H1 (cell line): ENCODE data around the gene DNAH1. TPM values are rescaled to one million over a fixed set of nuclear protein-coding genes. Genes with fewer than 3 reads are reported as not detected.
A peak's percentile ranks its signal among the peaks of the same experiment; 100 is the strongest.

Experiments used
- CTCF ChIA-PET: fragments of 300-600 bp; sonication (Branson Sonifier 250); formaldehyde crosslinking; loops from one replicate; lab custom pipeline; 2021; ENCODE audit not compliant: partially characterized antibody; lab: Charles Lee
- POLR2A ChIA-PET: fragments of 300-600 bp; sonication (Branson Sonifier 250); formaldehyde crosslinking; loops from one replicate; lab custom pipeline; 2021; ENCODE audit warnings: inconsistent platforms; ENCODE audit not compliant: partially characterized antibody; lab: Charles Lee
- DNase-seq, 2 experiments: peaks; one replicate each; pipeline versions ENCODE4 v3.0.0 to v3.0.0-alpha.2; 2010 to 2022; ENCODE audit warnings: low spot score in 2 of 2, low read depth in 1 of 2, mixed read lengths in 1 of 2
- FAIRE-seq: peaks from 2 replicates; lab custom pipeline; 2011; peaks lifted over from hg19 to GRCh38; lab: Jason Lieb, UNC
- H2AFZ ChIP-seq: 2 replicates; pipeline ENCODE4 v1.8.1; 2012; ENCODE audit warnings: low read length, inconsistent platforms
- H2AK5ac ChIP-seq: 2 replicates; pipeline ENCODE4 v1.6.1; 2013; ENCODE audit warnings: low read depth, low read length
- H2BK120ac ChIP-seq: replicated peaks from 2 replicates; pipeline ENCODE3; 2013; ENCODE audit warnings: low read depth, low read length, inconsistent platforms
- H2BK12ac ChIP-seq: 2 replicates; pipeline ENCODE4 v1.6.1; 2013; ENCODE audit warnings: low read depth, low read length
- H2BK15ac ChIP-seq: 2 replicates; pipeline ENCODE4 v1.6.1; 2013; ENCODE audit warnings: low read length
- H2BK20ac ChIP-seq: 2 replicates; pipeline ENCODE4 v1.6.1; 2013; ENCODE audit warnings: low read length
- H2BK5ac ChIP-seq: 2 replicates; pipeline ENCODE4 v1.6.1; 2013; ENCODE audit warnings: low read depth, low read length
- H3K14ac ChIP-seq: 2 replicates; pipeline ENCODE4 v1.6.1; 2013; ENCODE audit warnings: inconsistent platforms; ENCODE audit not compliant: insufficient read length
- H3K18ac ChIP-seq: 2 replicates; pipeline ENCODE4 v1.6.1; 2013; ENCODE audit warnings: low read length; ENCODE audit errors: extremely low read depth
- H3K23ac ChIP-seq: 2 replicates; pipeline ENCODE4 v1.6.1; 2013; ENCODE audit warnings: inconsistent platforms; ENCODE audit not compliant: insufficient read length
- H3K23me2 ChIP-seq: 2 replicates; pipeline ENCODE4 v1.6.1; 2013; ENCODE audit warnings: low read depth, low read length
- H3K27ac ChIP-seq: 2 replicates; pipeline ENCODE4 v1.6.1; 2011; ENCODE audit warnings: low read depth, low read length, inconsistent platforms
- H3K27me3 ChIP-seq, 4 experiments: replicated peaks in 1 of 4; 1 replicate in 1 of 4; 2 replicates in 3 of 4; pipeline versions ENCODE4 v1.6.1 to v1.8.1; 2011 to 2013; ENCODE audit warnings: low read length in 3 of 4, mild to moderate bottlenecking in 3 of 4, inconsistent platforms in 2 of 4, mixed read lengths in 2 of 4, moderate library complexity in 1 of 4; ENCODE audit not compliant: control insufficient read depth in 3 of 4, insufficient read depth in 3 of 4; ENCODE audit errors: extremely low read depth in 1 of 4
- H3K36me3 ChIP-seq, 4 experiments: 2 replicates each; pipeline versions ENCODE4 v1.6.1 to v1.8.1; 2011 to 2013; ENCODE audit warnings: mild to moderate bottlenecking in 4 of 4, low read length in 3 of 4, moderate library complexity in 2 of 4, control low read depth in 1 of 4, inconsistent platforms in 1 of 4; ENCODE audit not compliant: insufficient read depth in 4 of 4, control insufficient read depth in 2 of 4
- H3K4ac ChIP-seq: replicated peaks from 2 replicates; pipeline ENCODE3; 2013; ENCODE audit warnings: low read length, low read depth, mixed read lengths, inconsistent platforms; ENCODE audit not compliant: insufficient read length
- H3K4me1 ChIP-seq, 4 experiments: replicated peaks in 1 of 4; 1 replicate in 1 of 4; 2 replicates in 3 of 4; pipeline versions ENCODE4 v1.6.1 to v1.8.1; 2011 to 2013; ENCODE audit warnings: low read length in 3 of 4, inconsistent platforms in 2 of 4, mixed read lengths in 1 of 4; ENCODE audit not compliant: insufficient read depth in 4 of 4, control insufficient read depth in 3 of 4
- H3K4me2 ChIP-seq, 2 experiments: 2 replicates each; pipeline versions ENCODE4 v1.6.1 to v1.8.1; 2011 to 2013; ENCODE audit warnings: low read depth in 2 of 2, low read length in 2 of 2, control low read depth in 1 of 2, inconsistent platforms in 1 of 2, mild to moderate bottlenecking in 1 of 2; ENCODE audit not compliant: insufficient read depth in 1 of 2
- H3K4me3 ChIP-seq, 4 experiments: fragments of 200-600, 300-600 bp in 1 of 4; sonication (generic), shearing (Covaris generic), sonication (Bioruptor Twin) in 1 of 4; 2 replicates each; pipeline versions ENCODE4 v1.5.1 to v1.8.1; 2011 to 2016; ENCODE audit warnings: low read length in 4 of 4, low read depth in 3 of 4, control low read depth in 2 of 4, inconsistent platforms in 2 of 4, mild to moderate bottlenecking in 2 of 4, mixed read lengths in 1 of 4, moderate library complexity in 1 of 4; ENCODE audit not compliant: insufficient read depth in 2 of 4; ENCODE audit errors: extremely low read depth in 1 of 4
- H3K56ac ChIP-seq: replicated peaks from 2 replicates; pipeline ENCODE3; 2013; ENCODE audit warnings: low read depth, mild to moderate bottlenecking, mixed read lengths, low read length, inconsistent platforms; ENCODE audit not compliant: insufficient read length
- H3K79me1 ChIP-seq: 2 replicates; pipeline ENCODE4 v1.6.1; 2013; ENCODE audit warnings: low read depth, low read length, control low read depth
- H3K79me2 ChIP-seq, 2 experiments: 2 replicates each; pipeline versions ENCODE4 v1.6.1 to v1.8.1; 2012 to 2013; ENCODE audit warnings: low read length in 2 of 2, mild to moderate bottlenecking in 2 of 2, inconsistent platforms in 1 of 2; ENCODE audit not compliant: insufficient read depth in 2 of 2, control insufficient read depth in 1 of 2
- H3K9ac ChIP-seq, 4 experiments: replicated peaks in 1 of 4; 1 replicate in 1 of 4; 2 replicates in 3 of 4; pipeline versions ENCODE4 v1.6.1 to v1.8.1; 2011 to 2013; ENCODE audit warnings: low read depth in 3 of 4, low read length in 3 of 4, control low read depth in 2 of 4, mild to moderate bottlenecking in 2 of 4, moderate library complexity in 2 of 4, inconsistent platforms in 1 of 4; ENCODE audit errors: extremely low read depth in 1 of 4
- H3K9me3 ChIP-seq, 2 experiments: 2 replicates each; pipeline versions ENCODE4 v1.6.1 to v1.8.1; 2012 to 2013; ENCODE audit warnings: mild to moderate bottlenecking in 2 of 2, moderate library complexity in 2 of 2, control low read depth in 1 of 2, inconsistent platforms in 1 of 2, low read depth in 1 of 2, low read length in 1 of 2, mixed read lengths in 1 of 2; ENCODE audit not compliant: insufficient read depth in 2 of 2
- H4K20me1 ChIP-seq, 2 experiments: replicated peaks in 1 of 2; 2 replicates each; pipeline versions ENCODE3 to v1.8.1; 2011 to 2013; ENCODE audit warnings: inconsistent platforms in 2 of 2, low read length in 2 of 2, mild to moderate bottlenecking in 1 of 2; ENCODE audit not compliant: insufficient read depth in 2 of 2, control insufficient read depth in 1 of 2
- H4K5ac ChIP-seq: 2 replicates; pipeline ENCODE4 v1.6.1; 2013; ENCODE audit warnings: low read length, low read depth, mixed read lengths, inconsistent platforms; ENCODE audit not compliant: insufficient read length
- H4K8ac ChIP-seq: 2 replicates; pipeline ENCODE4 v1.8.0; 2013; ENCODE audit warnings: mild to moderate bottlenecking, moderate library complexity, low read length, inconsistent platforms; ENCODE audit not compliant: insufficient read depth; ENCODE audit errors: extremely low read depth
- H4K91ac ChIP-seq: replicated peaks from 2 replicates; pipeline ENCODE3; 2013; ENCODE audit warnings: low read length, mixed read lengths, inconsistent platforms; ENCODE audit not compliant: insufficient read length
- WGBS, 2 experiments: shearing (Covaris generic) in 1 of 2; methylation state at CpG; one replicate each; pipeline versions ENCODE4 v1.1.6 to v1.1.7; 2013 to 2015; ENCODE audit warnings: low lambda C conversion rate in 2 of 2, mixed read lengths in 2 of 2, inconsistent platforms in 1 of 2, low coverage in 1 of 2, missing lambda C conversion rate in 1 of 2; ENCODE audit not compliant: insufficient replicate concordance in 2 of 2, insufficient coverage in 1 of 2, insufficient read length in 1 of 2; ENCODE audit errors: extremely low coverage in 1 of 2, missing lambda C conversion rate in 1 of 2; 5-methylcytosine and 5-hydroxymethylcytosine counted together
- polyA plus RNA-seq, 7 experiments: library from polyadenylated mRNA; depleted of rRNA in 3 of 7; stranded (reverse) in 5 of 7; unstranded in 2 of 7; fragments of >200 nt in 5 of 7; fragments of 200-250 nt in 2 of 7; gene quantifications; 1 replicate in 5 of 7; 2 replicates in 1 of 7; 4 replicates in 1 of 7; pipeline versions ENCODE4 v1.2.1 to v1.2.3, GENCODE V29; 2011 to 2013; ENCODE audit warnings: missing spikeins in 2 of 7, mixed read lengths in 2 of 7
- total RNA-seq: library from RNA; stranded (reverse); fragmentation: NEBNext Ultra II Directional; extraction: Animal tissue kit (Norgen Biotek cat#: 25700); gene quantifications from 2 replicates; pipeline ENCODE4 v1.2.1, GENCODE V29; 2021
- TF ChIP-seq, protein P1 (sequence below): IDR thresholded peaks from 2 replicates; pipeline ENCODE4 v1.6.1; 2012; ENCODE audit warnings: inconsistent platforms

DNAH1 gene
- total and polyA plus RNA-seq, 2 of the 8 experiments (the other 6 are each of a cell fraction or from before 2014, with no cell fraction given) = 1.0 to 1.5 TPM

DNA sequence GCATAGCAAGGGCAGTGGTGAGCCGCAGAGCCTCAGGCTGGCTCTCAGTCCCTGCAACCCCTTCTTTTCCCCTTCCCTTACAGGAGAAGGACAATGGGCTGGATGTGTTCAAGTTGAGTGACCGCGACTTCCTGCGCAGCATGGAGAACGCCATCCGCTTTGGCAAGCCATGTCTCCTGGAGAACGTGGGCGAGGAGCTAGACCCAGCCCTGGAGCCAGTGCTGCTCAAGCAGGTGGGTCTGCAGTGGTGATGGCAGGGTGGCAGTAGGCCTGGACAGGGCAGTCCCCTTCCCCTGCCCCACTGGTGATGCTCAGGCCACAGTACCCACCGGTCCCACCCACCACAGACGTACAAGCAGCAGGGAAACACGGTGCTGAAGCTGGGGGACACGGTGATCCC, 75.0 kb downstream of the DNAH1 start:
- H2BK12ac ChIP-seq = no peak overlapping the region
- H4K91ac ChIP-seq = no peak overlapping the region
- no peak overlapping the region for H3K9ac ChIP-seq
- no peak overlapping the region for H3K4me2 ChIP-seq
- H3K9me3 ChIP-seq = no peaks in the 10 kb centered on the region
- H2BK5ac ChIP-seq = no peak overlapping the region
- H3K27ac ChIP-seq = no peak overlapping the region
- H3K14ac ChIP-seq = no peak overlapping the region
- H4K20me1 ChIP-seq = peaks cover 0 to 4% of the 10 kb centered on the region in 2 experiments
- H3K23ac ChIP-seq = no peak overlapping the region
- H2BK20ac ChIP-seq = no peak overlapping the region
- no peaks in the 10 kb centered on the region for H3K23me2 ChIP-seq
- CTCF ChIA-PET = interaction anchor here (0.5 to 13.7 kb wide), 8 partner anchors 12 to 171 kb away, joined by 3 to 271 read pairs (median 4); no protein-coding TSS in a partner anchor
- no peak overlapping the region for H2AK5ac ChIP-seq
- no peaks in the 10 kb centered on the region for H3K4me1 ChIP-seq
- H2AFZ ChIP-seq = no peak overlapping the region
- H4K8ac ChIP-seq = no peak overlapping the region
- no peak for DNase-seq
- no peak overlapping the region for H3K4ac ChIP-seq
- H2BK15ac ChIP-seq = 0 out of 2 replicates have a peak overlapping the region, but pooled peaks have one; percentile 5
- no peak overlapping the region for H3K4me3 ChIP-seq
- WGBS, 2 experiments = 87% methylated on average over 11 of the region's 12 CpGs; no CpG with 5 or more reads in 1 of the 2 experiments
- POLR2A ChIA-PET = interaction anchor here (1.3 to 1.7 kb wide), 3 partner anchors 10 to 21 kb away, joined by 3 to 4 read pairs (median 4); no protein-coding TSS in a partner anchor
- TF ChIP-seq, protein P1, sequence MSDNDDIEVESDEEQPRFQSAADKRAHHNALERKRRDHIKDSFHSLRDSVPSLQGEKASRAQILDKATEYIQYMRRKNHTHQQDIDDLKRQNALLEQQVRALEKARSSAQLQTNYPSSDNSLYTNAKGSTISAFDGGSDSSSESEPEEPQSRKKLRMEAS = no peak
- TF ChIP-seq, all 59 proteins: peak for 0
- H3K56ac ChIP-seq = no peak overlapping the region
- no peaks in the 10 kb centered on the region; the same call in 1 of the 2 replicates for H3K79me1 ChIP-seq
- H4K5ac ChIP-seq = no peak overlapping the region
- no peaks in the 10 kb centered on the region for H3K36me3 ChIP-seq
- no peak for FAIRE-seq
- no peaks in the 10 kb centered on the region for H3K27me3 ChIP-seq
- H2BK120ac ChIP-seq = no peak overlapping the region
- H3K18ac ChIP-seq = no peak overlapping the region
- no peaks in the 10 kb centered on the region for H3K79me2 ChIP-seq
